GM10266 (cell line): ENCODE results near the gene MGST2.

Experiments used
- DNase-seq: peaks from one replicate; pipeline ENCODE4 v3.0.0; 2012; ENCODE audit errors: extremely low spot score
- TF ChIP-seq, protein P1 (sequence below): IDR thresholded peaks from 2 replicates; pipeline ENCODE4 v1.5.1; 2012; ENCODE audit warnings: mild to moderate bottlenecking, low read depth; ENCODE audit not compliant: control insufficient read depth, insufficient read depth; ENCODE audit errors: missing control alignments

The MGST2 gene

DNA sequence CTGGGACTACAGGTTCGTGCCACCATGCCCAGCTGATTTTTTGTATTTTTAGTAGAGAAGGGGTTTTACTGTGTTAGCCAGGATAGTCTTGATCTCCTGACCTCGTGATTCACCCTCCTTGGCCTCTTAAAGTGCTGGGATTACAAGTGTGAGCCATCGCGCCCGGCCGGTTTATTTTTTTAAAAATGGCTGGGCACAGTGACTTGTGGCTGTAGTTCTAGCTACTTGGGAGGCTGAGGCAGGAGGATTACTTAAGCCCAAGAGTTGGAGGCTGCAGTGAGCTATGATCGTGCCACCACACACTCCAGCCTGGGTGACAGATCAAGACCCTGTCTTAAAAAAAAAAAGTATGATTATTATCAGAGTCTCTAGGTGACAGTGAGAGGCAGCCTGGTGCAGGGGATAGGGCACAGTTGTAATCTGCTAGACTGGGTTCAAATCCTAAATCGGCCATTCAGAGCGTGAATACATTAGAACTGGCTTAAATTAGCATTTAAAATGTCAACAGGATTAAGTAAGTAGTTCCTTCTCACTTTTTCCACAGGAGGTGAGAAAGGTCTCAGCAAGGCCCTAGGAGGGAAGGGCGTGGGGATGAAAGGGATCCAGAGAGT is 435 bp upstream of the MGST2 start:
- DNase-seq, result no peak
- TF ChIP-seq, protein P1, sequence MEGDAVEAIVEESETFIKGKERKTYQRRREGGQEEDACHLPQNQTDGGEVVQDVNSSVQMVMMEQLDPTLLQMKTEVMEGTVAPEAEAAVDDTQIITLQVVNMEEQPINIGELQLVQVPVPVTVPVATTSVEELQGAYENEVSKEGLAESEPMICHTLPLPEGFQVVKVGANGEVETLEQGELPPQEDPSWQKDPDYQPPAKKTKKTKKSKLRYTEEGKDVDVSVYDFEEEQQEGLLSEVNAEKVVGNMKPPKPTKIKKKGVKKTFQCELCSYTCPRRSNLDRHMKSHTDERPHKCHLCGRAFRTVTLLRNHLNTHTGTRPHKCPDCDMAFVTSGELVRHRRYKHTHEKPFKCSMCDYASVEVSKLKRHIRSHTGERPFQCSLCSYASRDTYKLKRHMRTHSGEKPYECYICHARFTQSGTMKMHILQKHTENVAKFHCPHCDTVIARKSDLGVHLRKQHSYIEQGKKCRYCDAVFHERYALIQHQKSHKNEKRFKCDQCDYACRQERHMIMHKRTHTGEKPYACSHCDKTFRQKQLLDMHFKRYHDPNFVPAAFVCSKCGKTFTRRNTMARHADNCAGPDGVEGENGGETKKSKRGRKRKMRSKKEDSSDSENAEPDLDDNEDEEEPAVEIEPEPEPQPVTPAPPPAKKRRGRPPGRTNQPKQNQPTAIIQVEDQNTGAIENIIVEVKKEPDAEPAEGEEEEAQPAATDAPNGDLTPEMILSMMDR, result no peak

DNA sequence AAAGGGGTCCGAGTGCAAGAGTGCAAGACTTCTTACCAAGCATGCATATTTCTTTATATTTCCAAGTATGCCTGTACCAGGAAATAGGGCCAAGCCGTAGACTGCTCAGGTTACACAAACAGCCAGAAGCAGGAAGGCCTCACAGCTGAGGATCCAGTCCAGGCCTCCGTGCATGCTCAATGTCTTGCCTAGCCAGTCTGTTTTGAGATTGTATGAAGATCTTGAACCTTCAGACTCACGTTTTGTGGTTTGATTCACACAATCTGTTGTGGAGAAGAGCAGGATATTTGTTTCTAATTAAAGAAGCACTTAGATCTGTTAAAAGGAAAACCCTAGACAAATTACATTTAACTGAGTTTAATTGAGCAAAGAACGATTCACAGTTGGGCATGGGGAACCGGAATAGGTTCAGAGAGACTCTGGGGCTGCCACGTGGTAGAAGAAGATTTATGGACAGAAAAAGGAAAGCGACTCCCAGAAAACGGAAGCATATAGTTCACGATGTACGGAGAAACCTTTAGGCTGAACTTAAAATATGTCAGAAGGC is 1.2 kb downstream of the MGST2 start:
- TF ChIP-seq, protein P1, result no peak
- DNase-seq, result no peak

DNA sequence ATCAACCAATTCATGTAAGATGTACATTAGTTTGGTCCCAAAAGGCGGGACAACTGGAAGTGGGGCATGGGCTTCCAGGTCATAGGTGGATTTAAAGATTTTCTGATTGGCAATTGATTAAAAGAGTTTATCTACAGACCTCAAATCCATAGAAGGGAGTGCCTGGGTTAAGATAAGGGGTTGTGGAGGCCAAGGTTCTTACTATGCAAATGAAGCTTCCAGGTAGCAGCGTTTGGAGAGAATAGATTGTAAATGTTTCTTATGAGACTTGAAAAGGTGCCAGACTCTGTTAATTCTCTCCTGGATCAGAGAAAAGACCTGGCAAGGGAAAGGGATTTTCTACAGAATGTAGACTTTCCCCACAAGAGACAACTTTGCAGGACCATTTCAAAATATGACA is 2.4 kb downstream of the MGST2 start:
- no peak for DNase-seq
- TF ChIP-seq, protein P1, result no peak

DNA sequence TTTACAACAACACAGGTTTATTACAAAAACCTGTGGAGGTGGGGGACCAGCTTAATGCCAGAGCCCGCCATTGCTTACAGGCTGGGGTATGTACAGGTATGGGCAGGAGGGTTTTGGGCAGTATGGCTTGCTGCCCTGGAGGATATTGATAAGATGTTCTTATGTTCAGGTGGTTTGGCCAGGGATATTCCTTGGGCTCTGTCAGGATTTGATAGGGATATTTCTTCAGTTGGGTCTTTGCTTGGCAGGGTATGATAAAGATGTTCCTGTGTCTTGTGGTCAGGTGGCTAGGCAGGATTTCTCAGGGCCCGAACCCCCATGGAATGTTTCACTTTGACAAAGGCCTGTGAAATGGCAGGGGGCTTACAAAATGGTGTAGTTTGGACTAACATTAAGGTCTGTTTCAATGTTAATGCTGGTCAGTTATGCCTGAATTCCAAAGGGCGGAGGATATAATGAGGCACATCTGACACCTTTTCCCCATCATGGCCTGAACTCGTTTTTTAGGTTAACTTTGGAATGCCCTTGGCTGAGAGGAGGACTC is 3.1 kb downstream of the MGST2 start:
- DNase-seq, result no peak
- TF ChIP-seq, protein P1, result no peak

DNA sequence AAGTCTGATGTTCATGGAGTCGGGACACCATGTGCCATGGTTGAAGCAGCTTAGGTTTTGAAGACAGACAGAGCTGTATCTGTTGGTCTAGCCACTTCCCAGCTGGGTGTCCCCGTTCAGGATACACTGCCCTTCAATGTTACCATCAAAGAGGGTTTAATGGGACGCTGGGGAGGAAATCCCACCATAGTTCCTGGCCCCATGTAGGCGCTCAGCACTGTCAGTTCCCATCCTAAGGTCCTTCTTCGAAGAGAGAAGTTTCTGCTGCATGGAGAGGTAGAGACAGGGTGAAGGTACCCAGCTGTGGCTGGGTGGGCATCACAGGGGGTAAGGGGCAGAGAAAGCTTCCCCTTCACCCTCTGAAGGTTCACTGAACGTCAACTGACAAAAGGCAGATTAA is 3.7 kb downstream of the MGST2 start:
- no peak for DNase-seq
- TF ChIP-seq, protein P1, result no peak

DNA sequence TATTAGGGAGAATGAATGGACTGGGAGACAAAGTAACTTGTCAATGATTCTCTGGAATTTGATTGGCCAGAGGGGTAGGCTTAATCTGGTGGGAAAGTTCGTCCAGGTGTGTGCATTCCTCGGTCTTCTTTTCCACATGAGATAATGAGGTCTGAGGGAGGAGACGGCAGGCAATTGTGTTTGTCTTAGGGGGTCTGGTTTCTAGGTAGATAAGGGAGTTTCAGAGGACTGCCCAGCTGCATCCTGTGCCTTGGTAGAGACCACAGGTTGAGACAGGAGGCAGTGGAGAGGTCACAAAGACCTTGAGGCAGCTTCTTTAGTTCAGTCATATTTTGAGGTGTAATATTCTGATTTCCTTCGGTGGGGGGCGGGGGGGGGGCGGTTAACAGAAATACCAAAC is 4.3 kb downstream of the MGST2 start:
- TF ChIP-seq, protein P1, result no peak
- no peak for DNase-seq

DNA sequence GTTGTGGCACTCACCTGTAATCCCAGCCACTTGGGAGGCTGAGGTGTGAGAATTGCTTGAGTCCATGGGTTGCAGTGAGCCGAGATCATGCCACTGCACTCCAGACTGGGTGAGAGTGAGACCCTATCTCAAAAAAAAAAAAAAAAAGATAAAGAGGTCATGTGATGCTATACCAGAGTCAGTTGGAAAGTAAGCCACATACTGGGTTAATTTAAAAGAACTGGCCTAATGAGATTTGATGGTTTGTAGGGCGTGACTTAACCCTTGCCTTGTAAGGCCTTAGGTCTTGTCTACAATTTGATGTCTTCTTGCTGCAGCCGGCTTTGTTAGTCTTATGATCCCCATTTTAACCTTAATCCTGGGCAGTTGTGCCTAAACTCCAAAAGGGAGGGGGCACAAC is 5.2 kb downstream of the MGST2 start:
- TF ChIP-seq, protein P1, result no peak
- no peak for DNase-seq
